C4-2B (cell line): ENCODE data around the gene DNAJB1.

ENCODE experiments used
- CTCF ChIP-seq: fragments of 450-650 bp; conservative IDR thresholded peaks from 2 replicates; pipeline ENCODE4 v1.5.1; 2017; ENCODE audit warnings: mild to moderate bottlenecking
- ZFX ChIP-seq: fragments of 450-650 bp; IDR thresholded peaks from 2 replicates; pipeline ENCODE4 v1.6.1; 2017

GRCh38 chr19:14559916-14560775 is 41.9 kb upstream of the DNAJB1 start:
- no peak for TF ChIP-seq CTCF
- no peak for TF ChIP-seq ZFX
